Inferior parietal cortex (tissue), 1 donor: ENCODE data around the gene ZC2HC1C.
A peak's percentile ranks its signal among the peaks of the same experiment; 100 is the strongest.

Source experiments
- DNase-seq: peaks from one replicate; pipeline ENCODE4 v3.0.0-alpha.2; 2016; ENCODE audit errors: extremely low spot score

ZC2HC1C gene, protein sequence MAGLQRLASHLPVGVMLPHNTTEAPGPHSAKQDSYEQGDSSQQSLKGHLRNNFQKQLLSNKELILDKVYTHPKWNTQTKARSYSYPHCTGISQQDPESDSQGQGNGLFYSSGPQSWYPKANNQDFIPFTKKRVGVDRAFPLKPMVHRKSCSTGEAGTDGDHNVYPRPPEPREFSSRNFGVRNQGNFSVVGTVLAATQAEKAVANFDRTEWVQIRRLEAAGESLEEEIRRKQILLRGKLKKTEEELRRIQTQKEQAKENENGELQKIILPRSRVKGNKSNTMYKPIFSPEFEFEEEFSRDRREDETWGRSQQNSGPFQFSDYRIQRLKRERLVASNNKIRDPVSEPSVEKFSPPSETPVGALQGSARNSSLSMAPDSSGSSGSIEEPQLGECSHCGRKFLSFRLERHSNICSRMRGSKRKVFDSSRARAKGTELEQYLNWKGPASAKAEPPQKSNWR

DNA sequence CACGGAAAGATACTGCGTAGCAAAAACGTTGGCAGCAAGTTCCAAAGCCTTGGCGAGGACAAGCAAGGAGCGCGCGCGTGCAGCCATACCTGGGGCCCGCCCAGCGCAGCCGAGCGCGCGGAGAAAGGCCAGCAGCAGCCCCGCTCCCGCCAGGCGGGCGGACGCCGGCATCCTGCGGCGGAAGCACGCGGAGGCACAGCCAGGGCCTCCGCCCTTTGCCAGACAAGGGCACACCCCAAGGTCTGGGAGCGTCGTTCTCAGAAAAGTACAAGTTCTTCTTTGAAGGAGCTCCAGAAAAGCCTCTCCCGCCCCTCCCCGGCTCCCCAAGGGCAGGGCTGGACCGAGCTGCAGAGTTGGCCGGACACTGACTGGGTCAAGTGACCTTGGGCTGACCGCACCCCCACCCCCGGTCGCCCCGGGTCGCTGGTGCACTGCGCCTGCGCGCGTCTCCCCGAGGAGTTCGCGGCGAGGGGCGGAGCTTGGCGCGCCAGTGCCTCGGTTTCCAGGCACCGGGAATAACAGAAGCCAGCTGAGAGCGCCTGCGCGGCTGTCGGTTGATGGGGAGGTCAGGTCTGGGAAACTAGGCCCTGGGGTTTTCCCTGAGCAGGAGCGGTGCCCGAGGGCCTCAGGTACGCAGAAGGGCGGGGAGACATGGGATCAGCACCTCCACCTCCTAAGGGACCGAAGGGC is at the start of gene ZC2HC1C:
Gene ZC2HC1C (plus strand): TSS at position 521 of the 690 bp plus-strand sequence. CDS start 933 bp downstream, outside the sequence.
- DNase-seq, result peak; percentile 91

DNA sequence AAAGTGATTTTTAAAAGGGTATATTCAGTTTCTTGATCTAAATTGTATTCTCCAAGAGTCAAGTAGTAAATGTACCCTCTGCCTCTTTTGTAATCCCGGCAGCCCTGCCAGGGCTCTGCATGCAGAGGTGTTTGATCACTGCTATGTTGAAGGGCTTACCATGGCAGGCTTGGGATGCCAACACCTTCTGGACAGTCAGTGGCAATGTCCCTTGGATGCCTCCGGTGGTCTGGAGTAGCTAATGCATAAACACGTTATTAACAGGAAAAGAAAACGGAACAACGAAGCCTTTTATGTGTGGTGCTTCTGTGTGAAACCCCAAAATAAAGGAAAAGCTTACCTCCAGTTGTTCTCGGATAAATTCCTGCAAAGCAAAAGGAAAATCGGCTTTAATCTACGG is 46.8 kb upstream of the ZC2HC1C start:
- no peak for DNase-seq

DNA sequence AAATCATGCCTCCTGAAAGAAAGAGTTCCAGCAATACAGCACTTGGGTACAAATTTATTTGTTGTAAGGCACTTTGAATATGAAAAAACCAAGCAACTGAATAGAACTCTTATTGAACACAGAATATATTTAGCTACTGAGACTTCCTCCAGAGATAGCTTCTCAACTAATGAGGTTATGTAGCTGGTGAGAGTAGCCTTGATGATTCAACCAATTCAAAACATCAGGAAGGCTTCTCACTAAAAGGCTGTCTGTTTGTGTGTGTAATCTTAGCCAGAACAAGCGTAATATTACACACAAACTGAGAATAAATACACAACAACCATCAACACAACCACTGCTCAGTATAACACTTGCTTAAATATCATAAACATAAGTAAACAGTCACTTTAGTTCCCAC is 46.3 kb upstream of the ZC2HC1C start:
- no peak for DNase-seq

DNA sequence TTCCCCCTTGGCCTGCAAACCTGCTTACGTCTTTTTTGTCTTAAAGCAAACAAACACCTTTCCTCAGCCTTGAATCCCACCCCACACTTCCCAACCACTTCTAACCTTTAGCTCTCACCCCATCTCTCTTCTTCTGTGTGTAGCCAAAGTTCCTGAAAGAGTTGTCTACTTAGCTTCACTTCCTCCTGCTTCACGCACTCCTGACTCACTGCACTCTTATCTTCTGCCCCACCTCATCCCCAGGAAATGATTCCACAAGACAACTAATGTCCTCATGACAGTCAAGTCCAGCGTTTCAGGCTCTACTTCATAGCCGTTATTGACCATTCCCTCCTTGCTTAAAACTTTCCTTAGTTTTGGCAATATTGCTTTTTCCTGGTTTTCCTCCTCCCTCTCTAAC is 44.4 kb upstream of the ZC2HC1C start:
- DNase-seq, result no peak

DNA sequence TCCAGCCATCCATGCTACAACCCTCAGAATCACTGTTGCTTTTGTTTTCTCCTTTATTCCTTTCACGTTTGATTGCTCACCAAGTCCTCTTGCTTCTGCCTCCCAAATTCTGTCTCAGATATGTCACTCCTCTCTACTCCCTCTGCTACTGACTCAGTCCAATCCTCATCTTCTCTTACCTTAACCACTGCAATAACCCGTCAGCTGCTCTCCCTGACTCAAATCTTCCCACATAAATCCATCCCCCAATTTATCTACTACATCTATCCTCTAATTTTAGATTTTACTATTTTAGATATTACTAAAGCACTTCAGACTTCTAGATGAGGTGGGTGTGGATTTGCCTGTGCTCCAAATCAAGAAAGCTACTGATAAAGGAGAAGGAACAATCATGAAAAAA is 43.6 kb upstream of the ZC2HC1C start:
- no peak for DNase-seq

DNA sequence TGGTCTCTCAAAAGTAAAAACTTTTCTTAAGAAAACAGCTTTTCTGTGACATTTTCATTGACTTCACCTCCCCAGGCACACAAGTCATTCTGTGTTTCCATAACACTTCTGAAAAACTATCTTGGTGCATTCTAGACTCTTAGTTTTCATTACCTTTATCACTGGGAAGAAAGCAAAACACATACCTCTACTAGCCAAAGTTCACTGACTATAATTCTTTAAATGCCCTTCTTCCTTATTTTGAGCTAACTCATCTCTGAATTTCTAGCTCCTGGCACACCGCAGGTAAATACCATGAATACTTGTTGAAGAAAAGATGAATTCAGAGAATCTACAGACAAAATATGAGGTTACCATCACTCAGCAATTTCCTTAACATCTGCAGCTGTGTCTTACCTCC is 39.3 kb upstream of the ZC2HC1C start:
- DNase-seq, result no peak

DNA sequence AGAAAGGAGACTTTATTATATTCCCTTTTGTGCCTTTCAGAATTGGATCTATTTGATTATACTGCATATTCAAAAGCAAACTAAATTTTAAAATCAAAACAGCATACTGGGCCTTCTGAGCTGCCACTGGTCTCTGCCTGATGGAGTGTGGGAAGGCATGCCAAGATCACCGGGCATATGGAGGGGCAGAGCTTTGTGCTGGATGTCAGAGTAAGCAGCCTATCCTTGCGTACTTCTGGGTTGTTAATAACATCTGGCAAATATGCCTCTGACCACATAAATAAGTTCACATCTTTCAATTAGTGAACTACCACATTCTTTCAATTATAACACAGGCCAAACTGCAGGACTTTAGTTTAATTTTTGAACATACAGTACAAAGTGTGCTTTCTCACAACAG is 36.5 kb upstream of the ZC2HC1C start:
- DNase-seq, result no peak

DNA sequence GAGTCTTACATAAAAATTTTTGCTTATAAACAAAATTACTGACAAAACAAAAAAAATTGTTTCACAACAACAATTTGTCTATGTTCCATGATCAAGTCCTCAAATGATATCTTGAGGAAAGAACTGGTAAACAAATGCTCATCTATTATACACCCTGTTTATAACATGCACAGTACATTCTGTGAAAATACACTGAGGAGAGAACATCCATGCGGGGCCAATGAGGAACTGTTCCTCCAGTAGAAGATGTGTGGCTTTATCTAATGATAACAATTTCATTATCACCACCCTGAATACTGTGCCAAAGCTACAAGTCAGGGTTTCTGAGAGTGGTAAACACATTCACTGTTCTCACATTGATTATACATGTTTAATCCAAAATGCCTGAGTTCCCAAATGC is 28.9 kb upstream of the ZC2HC1C start:
- DNase-seq, result no peak

DNA sequence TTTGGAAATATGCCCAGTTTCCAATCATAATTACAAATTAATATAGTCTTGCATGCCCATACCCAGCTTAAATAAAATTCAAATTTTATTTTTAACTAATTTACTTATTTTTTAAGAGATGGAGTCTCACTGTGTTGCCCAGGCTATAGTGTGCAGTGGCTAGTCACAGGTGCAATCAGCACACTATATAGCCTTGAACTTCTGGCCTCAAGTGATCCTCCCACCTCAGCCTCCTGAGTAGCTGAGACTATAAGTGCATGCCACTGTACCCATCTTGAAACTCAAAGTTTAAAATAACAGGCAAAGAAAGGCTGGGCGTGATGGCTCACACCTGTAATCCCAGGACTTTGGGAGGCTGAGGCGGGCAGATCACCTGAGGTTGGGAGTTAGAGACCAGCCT is 28.5 kb upstream of the ZC2HC1C start:
- DNase-seq, result no peak

DNA sequence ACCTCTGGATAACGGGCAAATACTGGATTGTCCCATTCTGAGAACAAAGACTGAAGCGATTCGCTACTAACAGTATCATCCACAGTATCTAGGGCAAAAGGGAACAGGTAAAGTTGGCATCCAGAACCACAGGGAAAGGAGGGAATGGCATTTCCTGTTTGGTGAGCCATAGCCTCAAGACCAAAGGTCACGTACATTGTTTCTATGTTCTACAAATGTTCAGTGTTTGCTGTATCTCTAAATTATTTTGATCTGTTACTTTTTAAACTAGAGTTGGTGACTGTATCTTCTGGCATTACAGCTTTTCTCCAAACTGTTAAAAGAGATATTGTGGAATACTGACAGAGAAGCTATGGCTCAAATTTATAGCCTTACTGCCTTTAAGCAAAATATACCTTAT is 27.8 kb upstream of the ZC2HC1C start:
- no peak for DNase-seq

DNA sequence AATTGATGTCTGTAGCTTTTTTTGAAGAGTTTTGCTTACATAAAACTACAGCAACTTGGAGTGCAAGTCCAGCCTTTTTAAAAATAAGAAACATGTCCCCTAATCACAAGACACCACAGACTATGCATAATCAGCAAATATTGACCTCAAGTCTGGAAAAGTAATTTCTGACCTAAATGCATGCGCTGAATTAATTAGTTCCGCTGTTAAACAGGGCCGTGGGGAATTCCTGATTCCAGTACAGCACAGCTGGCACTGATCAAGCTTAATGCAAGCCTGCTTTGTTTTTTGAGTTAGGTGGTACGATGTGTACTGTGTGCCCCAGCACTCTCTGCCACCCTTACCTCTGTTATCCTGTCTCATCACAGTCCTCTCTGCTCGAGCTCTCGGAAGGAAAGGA is 27.4 kb upstream of the ZC2HC1C start:
- DNase-seq, result no peak

DNA sequence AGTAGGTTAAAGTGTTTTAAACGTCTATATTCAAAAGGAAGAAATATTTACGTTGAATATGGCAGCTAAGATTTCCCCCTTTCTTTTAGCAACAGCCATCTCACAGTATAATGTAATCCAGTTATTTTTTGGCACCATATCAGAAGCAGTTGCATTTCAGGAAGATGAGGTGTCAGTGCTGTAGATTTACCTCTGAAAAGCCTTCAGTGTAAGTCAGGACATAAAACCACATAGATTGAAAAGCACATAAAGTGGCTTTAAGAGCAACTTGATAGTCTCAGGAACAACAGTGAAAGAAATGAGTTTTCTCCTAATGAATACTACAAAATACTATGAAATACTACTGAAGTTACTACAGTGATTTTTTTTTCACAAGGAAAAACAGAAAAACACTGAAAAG is 25.1 kb upstream of the ZC2HC1C start:
- DNase-seq, result no peak

DNA sequence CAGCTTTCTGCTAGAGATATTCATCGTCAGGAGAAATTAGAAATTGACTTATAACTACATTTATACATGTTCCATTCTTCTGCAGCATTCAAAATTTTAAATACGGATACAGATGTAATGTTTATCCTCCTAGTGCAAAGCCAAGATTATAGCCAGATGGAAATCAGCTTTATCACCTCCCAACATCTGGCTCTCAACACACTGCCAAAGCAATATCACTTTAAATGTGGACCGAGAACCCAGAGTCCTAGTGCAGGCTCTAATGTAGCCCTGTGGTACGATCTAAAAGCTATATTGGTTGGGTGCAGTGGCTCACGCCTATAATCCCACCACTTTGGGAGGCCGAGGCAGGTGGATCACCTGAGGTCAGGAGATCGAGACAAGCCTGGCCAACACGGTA is 24.7 kb upstream of the ZC2HC1C start:
- DNase-seq, result no peak

DNA sequence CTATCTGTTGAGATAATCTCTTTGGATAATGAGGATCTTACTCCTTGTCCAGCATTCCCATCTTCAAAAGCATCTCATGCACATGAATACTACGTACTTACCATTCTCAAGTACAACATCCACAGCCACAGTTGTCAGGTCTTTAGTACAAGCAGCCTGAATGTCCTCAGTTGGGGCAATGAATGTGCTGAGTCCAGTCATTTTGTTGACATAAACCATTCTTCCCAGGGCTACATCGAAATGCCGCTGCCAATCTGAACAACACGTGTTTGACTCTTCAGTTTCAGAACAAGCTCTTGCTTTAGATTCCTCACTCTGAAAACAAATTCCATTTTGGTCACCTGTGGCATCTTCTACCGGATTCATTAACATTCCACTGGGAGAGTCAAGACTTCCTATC is 23.2 kb upstream of the ZC2HC1C start:
- no peak for DNase-seq

DNA sequence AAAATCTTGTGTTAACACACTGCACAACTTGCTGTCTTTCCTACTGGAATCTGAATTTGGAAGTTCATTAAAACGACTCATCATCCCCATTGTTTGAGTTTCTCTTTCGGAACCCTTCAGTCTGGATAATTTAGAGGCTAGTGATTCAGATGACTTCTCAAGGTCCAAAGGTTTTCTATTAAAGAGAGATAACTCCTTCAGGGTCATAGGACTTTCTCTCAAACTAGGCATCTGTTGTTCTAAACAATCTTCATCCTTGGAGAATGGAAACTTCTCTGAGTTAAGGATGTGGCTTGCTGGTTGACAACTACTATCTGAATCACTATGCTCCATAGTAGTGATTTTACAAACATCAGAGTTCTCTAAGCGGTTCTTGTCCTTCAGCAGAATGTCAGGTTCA is 22.5 kb upstream of the ZC2HC1C start:
- DNase-seq, result no peak

DNA sequence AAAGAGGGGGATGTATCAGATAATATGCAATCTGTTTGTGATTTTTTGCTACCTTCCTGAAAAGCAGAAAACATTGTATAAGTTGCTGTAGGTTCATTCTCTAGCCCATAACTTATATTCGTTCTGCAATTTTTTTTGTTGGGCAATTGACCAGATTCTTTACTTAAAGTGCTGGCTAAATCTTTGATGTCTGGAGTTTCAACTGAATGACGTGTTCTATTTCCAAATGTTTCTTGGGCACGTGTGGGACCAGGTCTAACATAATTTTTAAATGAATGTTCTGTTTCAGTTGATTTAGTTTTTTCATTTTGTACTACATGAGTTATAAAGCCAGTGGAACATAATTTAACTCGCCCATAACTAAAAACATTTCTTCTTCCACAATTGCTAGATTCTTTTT is 21.9 kb upstream of the ZC2HC1C start:
- no peak for DNase-seq

DNA sequence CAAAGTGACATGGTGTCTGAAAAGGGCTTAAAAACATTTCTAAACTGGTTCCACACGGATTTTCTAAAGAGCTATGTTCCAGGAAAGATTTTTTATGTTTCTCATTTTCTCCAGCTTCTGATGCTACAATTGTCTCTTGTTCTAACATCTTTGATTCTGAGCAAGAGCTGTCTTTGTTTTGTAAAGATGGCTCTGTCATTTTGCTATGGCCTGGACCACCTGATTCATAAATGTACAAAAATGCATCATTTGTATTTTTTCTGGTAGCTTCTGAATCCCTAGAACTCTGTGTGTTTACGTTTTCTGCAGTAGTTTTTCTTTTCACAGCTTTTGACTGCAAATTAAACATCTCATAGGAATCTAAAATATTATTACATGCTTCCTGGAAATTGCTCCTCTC is 21.3 kb upstream of the ZC2HC1C start:
- DNase-seq, result peak; percentile 46

DNA sequence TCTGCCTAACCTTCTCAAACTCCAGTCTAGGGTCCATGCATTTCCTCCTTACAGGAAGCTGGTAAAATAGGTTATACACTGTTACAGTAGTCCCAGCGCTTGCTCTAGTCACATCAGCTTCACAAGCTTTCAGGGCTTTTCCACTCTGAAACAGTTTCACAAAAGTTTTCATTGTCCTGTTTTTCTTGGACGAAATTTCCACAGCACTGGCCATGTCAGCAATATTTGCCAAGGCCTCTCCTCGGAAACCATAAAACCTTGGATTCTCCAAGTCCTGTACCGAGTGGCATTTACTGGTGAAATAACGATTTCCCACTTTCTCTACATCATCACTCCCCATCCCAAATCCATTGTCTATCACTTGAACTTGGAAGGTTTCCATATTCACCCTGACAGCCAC is 20.3 kb upstream of the ZC2HC1C start:
- DNase-seq, result peak; percentile 59

DNA sequence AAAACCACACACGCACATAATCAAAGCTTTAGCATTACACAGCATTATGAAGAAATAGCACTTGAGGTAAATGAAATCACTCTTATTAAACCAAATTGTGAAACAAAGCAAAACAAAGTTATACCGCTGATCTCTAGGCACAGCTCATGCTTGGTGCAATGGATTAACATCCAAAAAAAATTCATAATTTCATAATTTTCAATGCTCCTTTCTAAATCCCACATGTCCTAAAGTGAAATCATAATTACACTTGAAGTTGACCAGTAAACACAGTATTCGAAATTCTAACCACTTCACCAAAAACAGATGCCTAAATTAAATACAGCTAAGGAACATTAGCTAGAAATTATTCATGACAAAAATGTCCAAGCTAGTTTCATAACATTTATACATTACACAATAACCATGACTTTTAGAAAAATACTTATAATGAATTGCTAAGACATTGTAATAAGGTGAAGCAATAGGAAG is 19.7 kb upstream of the ZC2HC1C start:
- no peak for DNase-seq

DNA sequence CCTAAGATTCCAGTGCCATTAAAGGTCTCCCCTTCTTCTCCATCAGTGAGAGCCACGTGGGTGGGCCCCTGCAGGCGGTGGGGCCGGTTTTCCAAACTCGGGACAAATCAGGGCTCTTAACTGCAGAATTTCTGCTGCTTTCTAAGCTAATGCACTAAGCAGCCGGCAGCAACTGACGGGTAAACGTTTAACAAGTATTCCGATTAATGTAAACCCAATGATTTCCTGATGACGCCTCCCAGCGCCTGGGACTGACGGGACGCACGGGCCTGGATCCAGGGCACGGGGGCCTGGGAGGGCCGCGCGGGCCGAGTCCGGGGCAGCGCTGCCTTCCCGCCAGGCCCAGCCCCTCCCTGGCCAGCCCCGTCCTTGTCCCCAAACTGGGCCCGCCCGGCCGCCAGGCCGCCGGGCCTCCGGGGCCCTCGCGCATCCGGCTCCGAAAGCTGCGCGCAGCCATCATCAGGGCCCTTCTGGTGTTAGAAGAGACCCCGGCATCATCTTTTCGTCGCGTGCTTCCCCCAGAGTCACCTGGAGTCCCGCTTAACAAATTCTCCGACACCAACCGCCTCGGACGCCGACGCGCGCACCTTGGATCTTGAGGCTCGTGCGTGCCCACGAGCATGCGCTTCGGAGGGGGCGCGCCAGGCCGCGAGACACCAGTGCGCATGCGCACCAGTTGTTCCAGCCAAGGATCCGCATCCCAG is 18.4 kb upstream of the ZC2HC1C start, which contains the start of gene MLH3:
Gene MLH3 (minus strand): TSS at position 616 of the 704 bp plus-strand sequence. CDS start 1,812 bp downstream, outside the sequence.
- peak; percentile 90 for DNase-seq

DNA sequence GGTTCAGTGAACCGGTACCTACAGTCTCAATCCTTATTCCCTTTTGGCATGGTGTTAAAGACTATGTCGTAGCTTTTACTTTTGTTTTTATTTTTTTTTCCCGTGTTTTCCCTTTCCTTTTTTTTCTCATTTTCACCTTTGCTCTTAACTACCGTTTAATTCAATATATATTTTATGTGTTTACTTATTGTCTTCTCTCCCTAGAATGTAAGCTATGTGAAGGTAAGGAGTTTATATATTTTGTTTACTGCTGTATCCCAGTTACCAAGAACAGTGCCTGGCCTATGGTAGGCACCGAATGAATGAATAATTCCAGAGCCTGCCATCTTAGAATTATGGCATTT is 17.9 kb upstream of the ZC2HC1C start:
- DNase-seq, result no peak
